Type B pancreatic cell (in vitro differentiated cells): Measurements from ENCODE around the gene ATP11B. TPM values are rescaled to one million over a fixed set of nuclear protein-coding genes. Genes with fewer than 3 reads are reported as not detected.

ENCODE experiments used
- DNase-seq: peaks from one replicate; pipeline ENCODE4 v3.0.0; 2021; ENCODE audit warnings: mixed read lengths; ENCODE audit not compliant: unreplicated experiment; ENCODE audit errors: extremely low spot score
- H3K27ac Mint-ChIP-seq: 2 replicates; pipeline ENCODE4 v1.8.0; 2021; ENCODE audit warnings: mild to moderate bottlenecking, mixed read lengths
- H3K27me3 Mint-ChIP-seq: 2 replicates; pipeline ENCODE4 v1.8.0; 2021; ENCODE audit warnings: mixed read lengths
- H3K36me3 Mint-ChIP-seq: 2 replicates; pipeline ENCODE4 v1.8.0; 2021; ENCODE audit warnings: mixed read lengths
- H3K4me1 Mint-ChIP-seq: one replicate; pipeline ENCODE4 v1.8.0; 2021; ENCODE audit warnings: mixed read lengths; ENCODE audit not compliant: unreplicated experiment
- H3K4me3 Mint-ChIP-seq: 2 replicates; pipeline ENCODE4 v1.8.0; 2021; ENCODE audit warnings: mild to moderate bottlenecking, mixed read lengths
- H3K9me3 Mint-ChIP-seq: 2 replicates; pipeline ENCODE4 v1.8.0; 2021; ENCODE audit warnings: mixed read lengths
- CTCF ChIP-seq: fragments of 200-600 bp; sonication (generic); conservative IDR thresholded peaks from 2 replicates; pipeline ENCODE4 v1.5.0; 2021; ENCODE audit warnings: antibody characterized with exemption, mild to moderate bottlenecking
- total RNA-seq: library from RNA; stranded (reverse); gene quantifications from 2 replicates; pipeline ENCODE4 v1.2.1, GENCODE V29; 2021; ENCODE audit warnings: low replicate concordance

Gene ATP11B
- total RNA-seq, 1 donor from 2014 or later = 73.4 TPM

- Mint-ChIP-seq H3K27me3 (no peaks in the 10 kb centered on the region), H3K4me3 (no peak overlapping the region), H3K36me3 (peaks cover 10% of the 10 kb centered on the region), H3K9me3 (no peaks in the 10 kb centered on the region), H3K27ac (peak overlapping the region; percentile 74), H3K4me1 (no peaks in the 10 kb centered on the region)
- no peak for TF ChIP-seq CTCF
- no peak for DNase-seq
Observed at GRCh38 chr3:182913889-182914288, 120.6 kb downstream of the ATP11B start.

- Mint-ChIP-seq H3K4me3 (no peak overlapping the region), H3K36me3 (peaks cover 10% of the 10 kb centered on the region), H3K27ac (peak overlapping the region; percentile 74), H3K27me3 (no peaks in the 10 kb centered on the region), H3K9me3 (no peaks in the 10 kb centered on the region), H3K4me1 (no peaks in the 10 kb centered on the region)
- DNase-seq = no peak
- no peak for TF ChIP-seq CTCF
Observed at GRCh38 chr3:182914341-182914740, 121.0 kb downstream of the ATP11B start.

- Mint-ChIP-seq H3K36me3 (peaks cover 7% of the 10 kb centered on the region), H3K9me3 (no peaks in the 10 kb centered on the region), H3K4me1 (no peaks in the 10 kb centered on the region), H3K27me3 (no peaks in the 10 kb centered on the region), H3K4me3 (no peak overlapping the region), H3K27ac (no peak overlapping the region)
- no peak for TF ChIP-seq CTCF
- DNase-seq = no peak
Observed at GRCh38 chr3:182917134-182917533, 123.8 kb downstream of the ATP11B start.

GRCh38 chr3:182919866-182920357 lies 126.6 kb downstream of the ATP11B start:
- no peaks in the 10 kb centered on the region for H3K4me1 Mint-ChIP-seq
- no peak for TF ChIP-seq CTCF
- no peak for DNase-seq
- no peak overlapping the region for H3K4me3 Mint-ChIP-seq
- H3K27me3 Mint-ChIP-seq = no peaks in the 10 kb centered on the region
- H3K9me3 Mint-ChIP-seq = no peaks in the 10 kb centered on the region
- H3K27ac Mint-ChIP-seq = no peak overlapping the region
- H3K36me3 Mint-ChIP-seq = peaks cover 8% of the 10 kb centered on the region

GRCh38 chr3:182920515-182921084 lies 127.3 kb downstream of the ATP11B start:
- Mint-ChIP-seq H3K9me3 (no peaks in the 10 kb centered on the region), H3K27me3 (no peaks in the 10 kb centered on the region)
- no peak for DNase-seq

More at GRCh38 chr3:182920515-182921084, 127.3 kb downstream of the ATP11B start:
- Mint-ChIP-seq H3K27ac (peak overlapping the region; percentile 85), H3K36me3 (peaks cover 11% of the 10 kb centered on the region), H3K4me1 (no peaks in the 10 kb centered on the region), H3K4me3 (peak overlapping the region; percentile 61)
- TF ChIP-seq CTCF = no peak
